GM19238 (cell line): ENCODE data around the gene L3MBTL1.
"Not testable (repeated sequence)": the region's sequence is repeated elsewhere in the genome, so short reads cannot be mapped to it uniquely, and the experiment has no call there.

Experiments
- DNase-seq: peaks from one replicate; pipeline ENCODE4 v3.0.0; 2011; ENCODE audit warnings: low spot score; ENCODE audit not compliant: insufficient read length

The L3MBTL1 gene

DNA sequence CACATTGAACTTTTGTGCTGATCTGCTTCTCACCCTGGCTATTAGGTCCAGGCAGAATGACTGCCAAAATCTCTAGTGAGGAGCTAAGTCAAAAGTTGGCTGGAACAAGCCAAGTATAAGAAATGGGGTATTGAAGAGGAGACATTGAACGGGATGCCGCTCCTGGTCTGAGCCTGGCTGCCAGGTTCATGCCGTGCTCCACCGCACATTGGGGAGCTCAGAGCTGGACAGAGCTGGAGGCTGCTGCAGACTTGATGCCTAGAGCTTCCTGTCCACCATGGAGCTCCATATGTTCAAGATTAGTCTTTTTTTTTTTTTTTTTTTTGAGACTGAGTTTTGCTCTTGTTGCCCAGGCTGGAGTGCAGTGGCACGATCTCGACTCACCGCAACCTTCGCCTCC, 79.1 kb downstream of the L3MBTL1 start:
- no peak for DNase-seq

DNA sequence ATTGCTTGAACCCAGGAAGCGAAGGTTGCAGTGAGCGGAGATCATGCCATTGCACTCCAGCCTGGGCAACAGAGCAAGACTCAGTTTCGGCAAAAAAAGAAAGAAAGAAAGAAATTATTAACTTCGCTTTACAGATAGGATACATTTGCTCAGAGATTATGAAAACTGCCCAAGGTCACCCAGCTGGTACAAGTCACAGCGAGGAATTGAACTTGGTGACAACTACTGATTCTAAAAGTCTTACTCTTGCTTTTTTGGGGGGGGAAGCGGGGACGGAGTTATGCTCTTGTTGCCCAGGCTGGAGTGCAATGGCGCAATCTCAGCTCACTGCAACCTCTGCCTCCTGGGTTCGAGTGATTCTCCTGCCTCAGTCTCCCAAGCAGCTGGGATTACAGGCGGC, 81.0 kb downstream of the L3MBTL1 start:
- not testable (repeated sequence) for DNase-seq

DNA sequence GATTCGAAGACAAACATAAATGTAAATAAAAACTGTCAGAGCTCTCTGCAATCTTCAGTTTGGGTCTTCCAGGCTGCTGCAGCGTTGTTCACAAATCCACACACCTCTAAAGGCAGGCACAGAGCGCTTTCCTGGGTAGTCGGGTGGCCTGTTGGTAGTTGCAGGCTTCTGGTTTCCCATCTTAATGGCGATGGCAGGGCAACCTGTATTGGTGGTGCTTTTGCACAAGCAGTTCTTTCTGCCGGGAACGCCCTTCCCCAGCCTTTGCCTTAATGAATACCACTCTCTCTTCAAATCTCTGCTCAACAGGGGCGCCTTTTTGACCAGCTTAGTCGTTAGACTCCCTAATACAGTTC, 82.5 kb downstream of the L3MBTL1 start:
- DNase-seq, result no peak

- DNase-seq, result peak; percentile 92
These were observed 83.2 kb downstream of the L3MBTL1 start, which contains the start of gene IFT52 for GRCh38 chr20:43590392-43591303. Gene IFT52 (plus strand): TSS chr20:43590937. CDS start chr20:43594699, 3,762 bp downstream.
